Measurements from ENCODE around the gene CPAMD8. TPM values are rescaled to one million over a fixed set of nuclear protein-coding genes. Genes with fewer than 3 reads are reported as not detected.

Gene CPAMD8
- total and polyA plus RNA-seq, 9 of the 15 experiments (the other 6 are each of a cell fraction or from before 2014, with no cell fraction given) = 0.20 to 2.1 (median 1.3) TPM

DNA sequence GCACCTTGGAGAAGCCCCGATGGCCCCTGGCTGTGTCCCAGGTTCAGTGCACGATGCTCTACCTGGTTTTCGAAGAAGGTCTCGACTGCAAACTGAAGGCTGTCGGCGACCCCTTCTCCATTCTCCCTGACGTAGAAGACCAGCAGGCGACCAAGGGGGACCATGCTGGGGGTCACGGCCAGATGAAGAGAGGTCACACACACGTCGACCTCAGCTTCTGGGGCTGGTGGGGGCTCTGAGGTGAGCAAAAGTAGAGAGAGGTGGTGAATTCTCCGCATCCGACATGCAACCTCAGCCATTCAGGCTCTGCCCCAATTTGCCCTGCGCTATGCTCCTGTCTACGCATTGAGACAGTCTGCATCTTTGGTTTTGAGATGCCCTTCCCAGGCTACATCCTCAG is 49.3 kb downstream of the CPAMD8 start:
- BruUV-seq (replicated peaks) = no TSS peak
- ChIA-PET CTCF (ENCODE audit: low intra/inter-chr PET ratio) (no interaction called here), POLR2A (no interaction called here)
- no peak overlapping the region for H3K4me3 ChIP-seq
- no peak overlapping the region for H3K27ac ChIP-seq (ENCODE audit: extremely low read depth, low read depth, low read length)
- H3K27me3 ChIP-seq (ENCODE audit: control insufficient read depth in 2 of 2, insufficient read depth in 2 of 2, low read length in 2 of 2) = peaks cover 4 to 20% of the 10 kb centered on the region in 2 experiments; a peak in 4 of 5 replicates
- H3K9ac ChIP-seq (ENCODE audit: insufficient read depth in 1 of 2, low read depth in 2 of 2, low read length in 2 of 2) = no peak overlapping the region
- ATAC-seq (no peak), FAIRE-seq (no peak), DNase-seq (ENCODE audit: extremely low read depth in 1 of 4, low spot score in 3 of 4) (no peak)
- no peaks in the 10 kb centered on the region for H3K9me3 ChIP-seq (replicated peaks; ENCODE audit: control insufficient read depth, insufficient read depth, low read depth, low read length)
- H3K79me2 ChIP-seq (ENCODE audit: control insufficient read depth, insufficient read depth, low read length) = no peaks in the 10 kb centered on the region
- H3K4me2 ChIP-seq (ENCODE audit: insufficient read depth, low read length) = no peak overlapping the region
- peaks cover 2% of the 10 kb centered on the region for H3K9me1 ChIP-seq (ENCODE audit: control insufficient read depth, insufficient read depth, low read length)
- in situ Hi-C loops (cut with MboI) = no loop called here
- WGBS (ENCODE audit: insufficient coverage, low coverage, missing lambda C conversion rate) = 1% methylated on average over 15 of the region's 15 CpGs
- H3K4me1 ChIP-seq (replicated peaks in 1 of 2; ENCODE audit: control insufficient read depth in 2 of 2, insufficient read depth in 2 of 2, low read length in 2 of 2) = no peaks in the 10 kb centered on the region
- TF ChIP-seq, protein P1, sequence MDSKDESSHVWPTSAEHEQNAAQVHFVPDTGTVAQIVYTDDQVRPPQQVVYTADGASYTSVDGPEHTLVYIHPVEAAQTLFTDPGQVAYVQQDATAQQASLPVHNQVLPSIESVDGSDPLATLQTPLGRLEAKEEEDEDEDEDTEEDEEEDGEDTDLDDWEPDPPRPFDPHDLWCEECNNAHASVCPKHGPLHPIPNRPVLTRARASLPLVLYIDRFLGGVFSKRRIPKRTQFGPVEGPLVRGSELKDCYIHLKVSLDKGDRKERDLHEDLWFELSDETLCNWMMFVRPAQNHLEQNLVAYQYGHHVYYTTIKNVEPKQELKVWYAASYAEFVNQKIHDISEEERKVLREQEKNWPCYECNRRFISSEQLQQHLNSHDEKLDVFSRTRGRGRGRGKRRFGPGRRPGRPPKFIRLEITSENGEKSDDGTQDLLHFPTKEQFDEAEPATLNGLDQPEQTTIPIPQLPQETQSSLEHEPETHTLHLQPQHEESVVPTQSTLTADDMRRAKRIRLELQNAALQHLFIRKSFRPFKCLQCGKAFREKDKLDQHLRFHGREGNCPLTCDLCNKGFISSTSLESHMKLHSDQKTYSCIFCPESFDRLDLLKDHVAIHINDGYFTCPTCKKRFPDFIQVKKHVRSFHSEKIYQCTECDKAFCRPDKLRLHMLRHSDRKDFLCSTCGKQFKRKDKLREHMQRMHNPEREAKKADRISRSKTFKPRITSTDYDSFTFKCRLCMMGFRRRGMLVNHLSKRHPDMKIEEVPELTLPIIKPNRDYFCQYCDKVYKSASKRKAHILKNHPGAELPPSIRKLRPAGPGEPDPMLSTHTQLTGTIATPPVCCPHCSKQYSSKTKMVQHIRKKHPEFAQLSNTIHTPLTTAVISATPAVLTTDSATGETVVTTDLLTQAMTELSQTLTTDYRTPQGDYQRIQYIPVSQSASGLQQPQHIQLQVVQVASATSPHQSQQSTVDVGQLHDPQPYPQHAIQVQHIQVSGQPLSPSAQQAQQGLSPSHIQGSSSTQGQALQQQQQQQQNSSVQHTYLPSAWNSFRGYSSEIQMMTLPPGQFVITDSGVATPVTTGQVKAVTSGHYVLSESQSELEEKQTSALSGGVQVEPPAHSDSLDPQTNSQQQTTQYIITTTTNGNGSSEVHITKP (IDR thresholded peaks at IDR 0.05; ENCODE audit: partially characterized antibody) = no peak
- no peak for TF ChIP-seq MECOM (CRISPR knock-in tag; IDR thresholded peaks at IDR 0.05)
- no peak for TF ChIP-seq HNRNPK (IDR thresholded peaks at IDR 0.05; ENCODE audit: low read depth, low read length, poor library complexity, severe bottlenecking)
- no peak for TF ChIP-seq E2F8 (IDR thresholded peaks at IDR 0.05; ENCODE audit: low read depth, partially characterized antibody)
- no peak for TF ChIP-seq ADNP (tag; IDR thresholded peaks at IDR 0.05)
- TF ChIP-seq FOXP4 (CRISPR knock-in tag; IDR thresholded peaks at IDR 0.05; ENCODE audit: borderline replicate concordance) = no peak
- no peak for TF ChIP-seq RB1 (IDR thresholded peaks at IDR 0.05; ENCODE audit: low read depth)
- H3K36me3 ChIP-seq (ENCODE audit: control insufficient read depth, insufficient read depth, low read length) = no peaks in the 10 kb centered on the region
- intact Hi-C loops (cut with micrococcal nuclease) = no loop called here
- no peak overlapping the region for H2AFZ ChIP-seq (ENCODE audit: low read depth, low read length)
- no peaks in the 10 kb centered on the region; the same call in 1 of the 2 replicates for H4K20me1 ChIP-seq (replicated peaks; ENCODE audit: control insufficient read depth, insufficient read depth, low read length)
